GM18526 (cell line): ENCODE measurements around the gene STK38L.

Experiments used
- POLR2A ChIP-seq: IDR thresholded peaks from 3 replicates; pipeline ENCODE4 v1.6.1; 2011; ENCODE audit not compliant: insufficient read length; ENCODE audit errors: extremely low read depth

STK38L gene

GRCh38 chr12:27289414-27289813 lies 45.3 kb downstream of the STK38L start:
- TF ChIP-seq POLR2A = no peak

- TF ChIP-seq POLR2A = no peak
These were observed 46.5 kb downstream of the STK38L start for GRCh38 chr12:27290501-27291168.

GRCh38 chr12:27291862-27292261 lies 47.8 kb downstream of the STK38L start:
- no peak for TF ChIP-seq POLR2A

- TF ChIP-seq POLR2A = no peak
These were observed 48.6 kb downstream of the STK38L start for GRCh38 chr12:27292718-27293117.

- TF ChIP-seq POLR2A = no peak
These were observed 49.4 kb downstream of the STK38L start for GRCh38 chr12:27293463-27293862.

- TF ChIP-seq POLR2A = no peak
These were observed 52.6 kb downstream of the STK38L start for GRCh38 chr12:27296674-27297073.

GRCh38 chr12:27297566-27297965 lies 53.5 kb downstream of the STK38L start:
- TF ChIP-seq POLR2A = no peak

GRCh38 chr12:27299102-27299501 lies 55.0 kb downstream of the STK38L start:
- TF ChIP-seq POLR2A = no peak

GRCh38 chr12:27300226-27300625 lies 56.1 kb downstream of the STK38L start:
- no peak for TF ChIP-seq POLR2A

- no peak for TF ChIP-seq POLR2A
These were observed 59.3 kb downstream of the STK38L start for GRCh38 chr12:27303139-27304111.

GRCh38 chr12:27304856-27305255 lies 60.8 kb downstream of the STK38L start:
- TF ChIP-seq POLR2A = no peak

- TF ChIP-seq POLR2A = no peak
These were observed 61.8 kb downstream of the STK38L start for GRCh38 chr12:27305673-27306456.

- TF ChIP-seq POLR2A = no peak
These were observed 65.4 kb downstream of the STK38L start for GRCh38 chr12:27309293-27309994.

GRCh38 chr12:27309995-27310315 lies 65.9 kb downstream of the STK38L start:
- TF ChIP-seq POLR2A = no peak

GRCh38 chr12:27316947-27317346 lies 72.9 kb downstream of the STK38L start:
- no peak for TF ChIP-seq POLR2A
